Ovary (tissue), 3 donors: ENCODE measurements around the gene LEMD2.

Source experiments
- EP300 ChIP-seq: sonication (generic); formaldehyde crosslinking; IDR thresholded peaks from one replicate; pipeline ENCODE4 v1.6.1; 2017; ENCODE audit warnings: antibody characterized with exemption
- POLR2A ChIP-seq: fragments of 450-650 bp; IDR thresholded peaks from one replicate; pipeline ENCODE4 v1.6.1; 2017; ENCODE audit warnings: antibody characterized with exemption, mild to moderate bottlenecking, moderate library complexity
- TF ChIP-seq, protein P1 (sequence below), 3 donors: fragments of 450-650 bp in 2 of 3; fragments of 200-600 bp in 1 of 3; IDR thresholded peaks; one replicate each; pipeline versions ENCODE4 v1.5.1 to v1.8.0; 2016 to 2022; ENCODE audit warnings: antibody characterized with exemption in 3 of 3, mild to moderate bottlenecking in 1 of 3
- donor health status: DM: no; HTN: no; CAD: no.

DNA sequence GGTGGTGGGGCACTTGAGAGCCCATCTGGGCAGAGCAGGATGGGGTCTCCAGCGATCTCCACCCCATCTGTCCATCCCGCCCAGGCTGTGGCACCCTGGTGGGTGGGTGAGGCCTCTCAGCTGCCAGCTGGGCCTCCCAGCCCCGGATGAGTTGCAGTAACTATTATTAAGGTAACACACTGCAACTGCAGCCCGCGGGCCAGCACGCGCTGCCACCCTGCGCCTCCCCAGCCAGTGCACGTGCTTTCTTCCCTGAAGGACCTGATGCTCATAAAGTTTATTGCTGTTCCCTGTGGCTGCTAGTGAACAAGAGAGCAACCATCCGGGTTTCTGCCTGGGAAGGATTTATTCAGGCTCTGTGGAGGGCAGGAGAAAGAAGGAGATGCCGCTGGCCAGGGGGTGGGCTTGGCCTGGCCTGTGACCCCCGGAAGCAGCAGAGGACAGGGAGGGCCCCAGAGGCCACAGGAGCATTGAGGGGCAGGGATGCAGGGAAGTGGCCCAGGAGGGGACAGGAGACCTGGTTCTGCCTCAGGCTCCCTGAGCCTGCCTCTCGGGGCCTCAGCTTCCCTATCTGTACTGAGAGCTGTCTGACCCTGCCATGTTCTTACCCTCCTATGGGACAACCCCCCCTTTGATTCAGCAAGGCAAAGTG is 43.9 kb downstream of the LEMD2 start:
- TF ChIP-seq, protein P1, sequence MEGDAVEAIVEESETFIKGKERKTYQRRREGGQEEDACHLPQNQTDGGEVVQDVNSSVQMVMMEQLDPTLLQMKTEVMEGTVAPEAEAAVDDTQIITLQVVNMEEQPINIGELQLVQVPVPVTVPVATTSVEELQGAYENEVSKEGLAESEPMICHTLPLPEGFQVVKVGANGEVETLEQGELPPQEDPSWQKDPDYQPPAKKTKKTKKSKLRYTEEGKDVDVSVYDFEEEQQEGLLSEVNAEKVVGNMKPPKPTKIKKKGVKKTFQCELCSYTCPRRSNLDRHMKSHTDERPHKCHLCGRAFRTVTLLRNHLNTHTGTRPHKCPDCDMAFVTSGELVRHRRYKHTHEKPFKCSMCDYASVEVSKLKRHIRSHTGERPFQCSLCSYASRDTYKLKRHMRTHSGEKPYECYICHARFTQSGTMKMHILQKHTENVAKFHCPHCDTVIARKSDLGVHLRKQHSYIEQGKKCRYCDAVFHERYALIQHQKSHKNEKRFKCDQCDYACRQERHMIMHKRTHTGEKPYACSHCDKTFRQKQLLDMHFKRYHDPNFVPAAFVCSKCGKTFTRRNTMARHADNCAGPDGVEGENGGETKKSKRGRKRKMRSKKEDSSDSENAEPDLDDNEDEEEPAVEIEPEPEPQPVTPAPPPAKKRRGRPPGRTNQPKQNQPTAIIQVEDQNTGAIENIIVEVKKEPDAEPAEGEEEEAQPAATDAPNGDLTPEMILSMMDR (IDR thresholded peaks at IDR 0.05): no peak
- no peak for TF ChIP-seq POLR2A
- no peak for TF ChIP-seq EP300
